Measurements from ENCODE around the gene CELA2A. TPM values are rescaled to one million over a fixed set of nuclear protein-coding genes. Genes with fewer than 3 reads are reported as not detected.

The CELA2A gene
- total RNA-seq, 1 experiment from 2014 or later: not detected

DNA sequence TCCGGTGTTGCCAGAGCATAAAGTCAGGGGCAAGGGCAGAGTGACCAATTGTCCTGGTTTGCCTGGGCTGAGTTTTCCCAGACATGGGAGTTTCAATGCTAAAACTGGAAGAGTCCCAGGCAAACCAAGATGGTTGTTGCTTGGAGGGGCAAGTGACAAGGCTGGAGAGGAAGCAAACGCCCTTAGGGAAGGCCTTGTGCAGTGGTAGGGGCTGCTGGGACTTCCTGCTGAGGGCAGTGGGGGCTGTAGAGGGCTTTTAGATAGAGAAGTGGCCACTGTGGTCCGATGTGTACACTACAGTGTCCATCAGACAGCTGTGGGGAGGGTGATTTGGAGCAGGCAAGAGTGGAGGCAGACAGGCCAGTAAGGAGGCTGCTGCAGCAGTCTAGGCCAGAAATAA is 7.0 kb upstream of the CELA2A start:
- intact Hi-C loops (cut with micrococcal nuclease): no loop called here
- DNase-seq (ENCODE audit: unreplicated experiment): no peak
- H3K27ac Mint-ChIP-seq (ENCODE audit: low read depth, unreplicated experiment): no peak overlapping the region
- H3K9me3 Mint-ChIP-seq (ENCODE audit: unreplicated experiment): no peaks in the 10 kb centered on the region
- no peaks in the 10 kb centered on the region for H3K27me3 Mint-ChIP-seq (ENCODE audit: insufficient read depth, unreplicated experiment)
- ChIA-PET CTCF (no interaction called here), POLR2A (interaction anchor here (0.7 kb wide), 1 partner anchor 19 kb away, joined by 3 read pairs; no protein-coding TSS in a partner anchor)
- no peak overlapping the region for H3K4me3 Mint-ChIP-seq (ENCODE audit: unreplicated experiment)
- TF ChIP-seq, protein P1, sequence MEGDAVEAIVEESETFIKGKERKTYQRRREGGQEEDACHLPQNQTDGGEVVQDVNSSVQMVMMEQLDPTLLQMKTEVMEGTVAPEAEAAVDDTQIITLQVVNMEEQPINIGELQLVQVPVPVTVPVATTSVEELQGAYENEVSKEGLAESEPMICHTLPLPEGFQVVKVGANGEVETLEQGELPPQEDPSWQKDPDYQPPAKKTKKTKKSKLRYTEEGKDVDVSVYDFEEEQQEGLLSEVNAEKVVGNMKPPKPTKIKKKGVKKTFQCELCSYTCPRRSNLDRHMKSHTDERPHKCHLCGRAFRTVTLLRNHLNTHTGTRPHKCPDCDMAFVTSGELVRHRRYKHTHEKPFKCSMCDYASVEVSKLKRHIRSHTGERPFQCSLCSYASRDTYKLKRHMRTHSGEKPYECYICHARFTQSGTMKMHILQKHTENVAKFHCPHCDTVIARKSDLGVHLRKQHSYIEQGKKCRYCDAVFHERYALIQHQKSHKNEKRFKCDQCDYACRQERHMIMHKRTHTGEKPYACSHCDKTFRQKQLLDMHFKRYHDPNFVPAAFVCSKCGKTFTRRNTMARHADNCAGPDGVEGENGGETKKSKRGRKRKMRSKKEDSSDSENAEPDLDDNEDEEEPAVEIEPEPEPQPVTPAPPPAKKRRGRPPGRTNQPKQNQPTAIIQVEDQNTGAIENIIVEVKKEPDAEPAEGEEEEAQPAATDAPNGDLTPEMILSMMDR (IDR thresholded peaks at IDR 0.05; ENCODE audit: unreplicated experiment): no peak
- no peaks in the 10 kb centered on the region for H3K4me1 Mint-ChIP-seq (ENCODE audit: insufficient read depth, unreplicated experiment)
- BruUV-seq (replicated peaks): no TSS peak
- no peaks in the 10 kb centered on the region for H3K36me3 Mint-ChIP-seq (ENCODE audit: insufficient read depth, unreplicated experiment)

DNA sequence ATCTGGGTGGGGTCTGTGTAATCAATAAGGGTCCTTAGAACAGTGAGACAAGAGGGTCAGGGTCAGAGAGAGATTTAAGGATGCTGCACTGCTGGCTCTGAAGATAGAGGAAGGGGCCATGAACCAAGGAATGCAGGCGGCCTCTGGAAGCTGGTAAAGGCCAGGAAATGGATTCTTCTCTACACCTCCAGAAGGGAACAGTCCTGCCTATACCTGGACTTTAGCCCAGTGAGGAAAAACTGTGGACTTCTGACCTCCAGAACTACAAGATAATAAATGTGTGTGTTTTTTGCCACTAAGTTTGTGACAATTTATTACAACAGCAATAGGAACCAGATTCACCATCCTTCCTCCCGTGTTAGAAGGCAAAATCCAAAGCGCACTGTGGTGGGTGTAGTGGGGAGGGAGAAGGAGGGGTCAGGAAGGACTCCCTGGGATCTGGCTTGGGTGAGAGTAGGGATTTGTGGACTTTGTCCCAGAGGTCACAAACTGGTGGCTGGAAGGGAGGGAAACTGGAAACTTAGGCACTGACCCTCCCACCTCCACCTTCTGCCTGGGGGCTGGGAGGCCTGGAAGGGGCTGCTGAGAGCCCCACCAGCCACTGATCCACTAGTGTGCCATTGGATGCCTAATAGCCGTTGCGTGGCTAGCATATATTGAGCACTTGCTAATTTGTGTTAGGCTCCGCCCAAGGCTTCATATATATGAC is 5.4 kb upstream of the CELA2A start:
- Mint-ChIP-seq H3K36me3 (ENCODE audit: insufficient read depth, unreplicated experiment) (no peaks in the 10 kb centered on the region), H3K9me3 (ENCODE audit: unreplicated experiment) (no peaks in the 10 kb centered on the region), H3K27ac (ENCODE audit: low read depth, unreplicated experiment) (no peak overlapping the region), H3K4me1 (ENCODE audit: insufficient read depth, unreplicated experiment) (peaks cover 5% of the 10 kb centered on the region), H3K27me3 (ENCODE audit: insufficient read depth, unreplicated experiment) (no peaks in the 10 kb centered on the region), H3K4me3 (ENCODE audit: unreplicated experiment) (no peak overlapping the region)
- CTCF ChIA-PET: no interaction called here
- TF ChIP-seq, protein P1 (IDR thresholded peaks at IDR 0.05; ENCODE audit: unreplicated experiment): no peak
- BruUV-seq (replicated peaks): no TSS peak
- no peak for DNase-seq (ENCODE audit: unreplicated experiment)
- intact Hi-C loops (cut with micrococcal nuclease): no loop called here
- POLR2A ChIA-PET: interaction anchor here (0.8 kb wide), 1 partner anchor 101 kb away, joined by 4 read pairs; no protein-coding TSS in a partner anchor

DNA sequence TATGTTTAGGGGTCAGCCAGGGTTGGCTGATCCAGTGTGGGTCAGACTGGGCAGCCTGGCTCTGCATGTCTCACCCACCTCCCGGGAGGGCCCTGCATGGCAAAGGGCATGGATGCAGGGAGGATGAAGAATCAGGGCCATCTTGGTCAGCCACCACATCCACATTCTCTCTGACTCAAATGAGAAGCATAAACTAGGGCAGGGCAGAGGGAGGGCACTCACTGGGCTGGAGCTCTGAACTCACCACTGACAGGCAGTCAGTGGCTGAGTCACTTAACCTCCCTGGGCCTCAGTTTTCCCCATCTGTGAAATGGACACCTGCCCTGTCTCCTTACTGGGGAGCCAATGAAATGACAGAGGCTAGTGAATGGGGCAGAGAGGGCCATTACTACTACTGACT is 4.3 kb upstream of the CELA2A start:
- ChIA-PET CTCF (interaction anchor here (0.6 to 0.7 kb wide), 3 partner anchors 21 to 1318 kb away, joined by 3 read pairs; no protein-coding TSS in a partner anchor), POLR2A (no interaction called here)
- intact Hi-C loops (cut with micrococcal nuclease): no loop called here
- H3K9me3 Mint-ChIP-seq (ENCODE audit: unreplicated experiment): no peaks in the 10 kb centered on the region
- TF ChIP-seq, protein P1 (IDR thresholded peaks at IDR 0.05; ENCODE audit: unreplicated experiment): no peak
- H3K4me1 Mint-ChIP-seq (ENCODE audit: insufficient read depth, unreplicated experiment): peaks cover 5% of the 10 kb centered on the region
- H3K36me3 Mint-ChIP-seq (ENCODE audit: insufficient read depth, unreplicated experiment): no peaks in the 10 kb centered on the region
- DNase-seq (ENCODE audit: unreplicated experiment): no peak
- no peak overlapping the region for H3K27ac Mint-ChIP-seq (ENCODE audit: low read depth, unreplicated experiment)
- BruUV-seq (replicated peaks): no TSS peak
- no peak overlapping the region for H3K4me3 Mint-ChIP-seq (ENCODE audit: unreplicated experiment)
- no peaks in the 10 kb centered on the region for H3K27me3 Mint-ChIP-seq (ENCODE audit: insufficient read depth, unreplicated experiment)

DNA sequence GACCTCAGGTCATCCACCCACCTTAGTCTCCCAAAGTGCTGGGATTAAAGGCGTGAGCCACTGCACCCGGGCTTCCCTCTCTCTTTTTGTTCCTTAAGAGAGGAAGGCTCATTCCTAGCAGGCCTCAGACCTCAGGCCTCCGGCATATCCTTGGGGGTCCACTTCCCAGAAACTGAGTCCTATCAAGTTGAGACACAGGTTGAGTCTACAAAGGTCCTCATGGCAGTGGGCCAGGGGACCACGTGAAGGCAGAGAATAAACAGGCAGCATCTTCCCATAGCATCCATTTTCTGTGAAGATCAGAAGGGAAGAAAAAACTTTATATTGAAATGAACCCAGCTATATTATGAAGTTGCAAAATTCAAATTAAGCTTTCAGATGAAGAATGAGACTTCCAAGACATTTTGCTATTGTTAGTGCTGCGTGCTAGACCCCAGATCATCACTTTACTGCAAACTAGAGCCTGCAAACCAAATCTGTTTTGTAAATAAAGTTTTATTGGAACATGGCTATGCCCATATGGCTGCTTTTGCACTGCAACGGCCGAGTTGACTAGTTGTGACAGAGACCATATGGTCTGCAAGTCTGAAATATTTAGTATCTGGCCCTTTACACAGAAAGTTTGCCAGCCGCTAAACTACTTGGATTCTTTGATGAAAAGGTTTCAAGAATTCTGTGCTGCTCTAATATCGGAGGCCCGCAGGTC is 3.5 kb upstream of the CELA2A start:
- POLR2A ChIA-PET: no interaction called here
- intact Hi-C loops (cut with micrococcal nuclease): no loop called here

More for the DNA sequence above, 3.5 kb upstream of the CELA2A start:
- H3K27ac Mint-ChIP-seq (ENCODE audit: low read depth, unreplicated experiment): no peak overlapping the region
- peaks cover 5% of the 10 kb centered on the region for H3K4me1 Mint-ChIP-seq (ENCODE audit: insufficient read depth, unreplicated experiment)
- H3K36me3 Mint-ChIP-seq (ENCODE audit: insufficient read depth, unreplicated experiment): no peaks in the 10 kb centered on the region
- H3K9me3 Mint-ChIP-seq (ENCODE audit: unreplicated experiment): no peaks in the 10 kb centered on the region
- no peak for DNase-seq (ENCODE audit: unreplicated experiment)
- TF ChIP-seq, protein P1 (IDR thresholded peaks at IDR 0.05; ENCODE audit: unreplicated experiment): no peak
- no TSS peak for BruUV-seq (replicated peaks)
- CTCF ChIA-PET: interaction anchor here (0.7 kb wide), 2 partner anchors 21 to 1319 kb away, joined by 3 read pairs; no protein-coding TSS in a partner anchor
- H3K27me3 Mint-ChIP-seq (ENCODE audit: insufficient read depth, unreplicated experiment): no peaks in the 10 kb centered on the region
- H3K4me3 Mint-ChIP-seq (ENCODE audit: unreplicated experiment): no peak overlapping the region

Data from MCF 10A (cell line).